ENCODE measurements around the gene RHD. TPM values are rescaled to one million over a fixed set of nuclear protein-coding genes. Genes with fewer than 3 reads are reported as not detected.
"Not testable (repeated sequence)": the region's sequence is repeated elsewhere in the genome, so short reads cannot be mapped to it uniquely, and the experiment has no call there.

The RHD gene
- polyA plus RNA-seq, 1 donor from 2014 or later = 0.19 TPM

DNA sequence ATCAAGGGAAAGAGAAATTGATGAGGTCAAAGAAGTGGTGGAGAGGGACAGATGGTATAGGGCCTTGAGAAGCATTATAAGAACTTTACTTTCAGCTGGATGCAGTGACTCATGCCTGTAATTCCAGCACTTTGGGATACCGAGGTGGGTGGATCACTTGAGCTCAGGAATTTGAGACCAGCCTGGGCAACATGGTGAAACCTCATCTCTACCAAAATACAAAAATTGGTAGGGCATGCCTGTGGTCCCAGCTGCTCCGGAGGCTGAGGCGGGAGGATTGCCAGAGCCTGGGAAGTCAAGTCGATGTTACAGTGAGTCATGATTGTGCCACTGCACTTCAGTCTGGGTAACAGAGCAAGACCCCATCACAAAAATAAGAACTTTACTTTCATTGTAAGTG, 71.6 kb downstream of the RHD start:
- H3K4me1 Mint-ChIP-seq = peaks cover 19 to 22% (median 19%) of the 10 kb centered on the region in 3 donors
- no peaks in the 10 kb centered on the region for H3K27me3 Mint-ChIP-seq
- no peak overlapping the region for H3K27ac Mint-ChIP-seq
- H3K36me3 Mint-ChIP-seq = peaks cover 6% of the 10 kb centered on the region
- H3K4me3 Mint-ChIP-seq = no peak overlapping the region
- no peaks in the 10 kb centered on the region for H3K9me3 Mint-ChIP-seq

DNA sequence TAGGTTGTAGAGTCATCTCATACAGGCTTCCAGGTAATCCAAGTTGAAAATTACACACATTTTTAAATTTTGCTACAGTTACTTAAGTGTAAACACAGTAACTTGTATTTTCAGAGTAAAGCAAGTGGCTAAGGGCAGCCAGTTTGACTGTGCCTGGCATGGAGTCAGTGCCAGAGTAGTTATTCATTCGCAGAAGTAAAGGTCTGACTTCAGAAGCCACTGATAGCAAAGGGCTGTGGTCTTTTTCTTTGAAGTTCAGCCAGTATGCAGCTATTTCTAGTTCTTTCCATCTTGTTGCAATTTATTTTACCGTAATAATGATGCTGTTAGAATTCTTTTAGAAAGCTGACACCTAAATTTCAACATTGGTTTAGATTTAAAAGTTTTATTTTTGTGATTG, 75.2 kb downstream of the RHD start:
- H3K9me3 Mint-ChIP-seq = no peaks in the 10 kb centered on the region
- H3K4me1 Mint-ChIP-seq = peaks cover 5 to 7% (median 5%) of the 10 kb centered on the region in 3 donors
- peaks cover 4% of the 10 kb centered on the region for H3K36me3 Mint-ChIP-seq
- no peaks in the 10 kb centered on the region for H3K27me3 Mint-ChIP-seq
- no peak overlapping the region for H3K27ac Mint-ChIP-seq
- H3K4me3 Mint-ChIP-seq = no peak overlapping the region

DNA sequence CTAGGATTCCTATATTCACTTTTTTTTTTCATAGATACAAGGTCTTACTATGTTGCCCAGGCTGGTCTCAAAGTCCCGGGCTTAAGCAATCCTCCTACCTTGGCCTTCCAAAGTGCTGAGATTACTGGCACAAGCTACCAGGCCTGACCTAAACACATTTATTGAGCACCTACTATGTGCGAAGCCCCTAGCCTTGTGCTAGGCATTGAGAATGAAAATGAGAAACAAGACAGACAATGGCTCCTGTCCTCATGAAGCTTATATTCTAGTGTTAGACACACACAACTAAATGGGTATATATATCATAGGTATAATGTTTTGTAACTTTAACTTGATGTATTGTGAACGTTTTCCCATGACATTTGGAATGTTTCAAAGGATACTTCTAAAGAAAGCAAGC, 77.3 kb downstream of the RHD start:
- Mint-ChIP-seq H3K4me1 (peaks cover 0 to 3% (median 0%) of the 10 kb centered on the region in 3 donors), H3K36me3 (peaks cover 4% of the 10 kb centered on the region), H3K27me3 (no peaks in the 10 kb centered on the region), H3K4me3 (no peak overlapping the region), H3K9me3 (no peaks in the 10 kb centered on the region), H3K27ac (no peak overlapping the region)

DNA sequence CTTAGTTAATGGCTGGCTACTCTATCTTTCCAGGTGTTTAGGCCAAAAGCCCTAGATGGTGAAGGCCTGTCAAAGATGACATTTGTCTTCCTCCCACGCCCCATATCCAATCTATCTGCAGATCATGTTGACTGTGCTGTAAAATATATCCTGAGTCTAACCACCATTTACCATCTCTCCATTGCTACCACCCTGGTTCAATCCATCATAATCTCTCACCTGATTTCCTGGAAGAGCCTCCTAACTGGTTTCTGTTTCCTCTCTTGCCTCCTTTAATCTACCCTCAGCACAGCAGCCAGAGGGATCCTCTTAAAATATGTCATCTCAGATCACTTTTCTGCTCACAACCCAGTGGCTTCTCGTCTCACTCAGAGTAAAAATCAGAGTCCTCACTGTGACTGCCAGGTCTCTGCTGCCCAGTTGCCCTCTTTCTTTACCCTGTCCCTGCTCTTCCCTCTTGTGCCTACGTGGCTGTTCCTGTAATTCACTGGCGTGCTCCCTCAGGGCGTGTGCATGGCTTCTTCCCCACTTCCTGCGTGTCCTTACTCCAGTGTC, 83.6 kb downstream of the RHD start:
- peak overlapping the region in 1 of 3 donors; percentile 71 for H3K27ac Mint-ChIP-seq
- H3K4me1 Mint-ChIP-seq = no peaks in the 10 kb centered on the region
- no peaks in the 10 kb centered on the region for H3K27me3 Mint-ChIP-seq
- no peak overlapping the region for H3K4me3 Mint-ChIP-seq
- H3K36me3 Mint-ChIP-seq = no peaks in the 10 kb centered on the region
- no peaks in the 10 kb centered on the region for H3K9me3 Mint-ChIP-seq

DNA sequence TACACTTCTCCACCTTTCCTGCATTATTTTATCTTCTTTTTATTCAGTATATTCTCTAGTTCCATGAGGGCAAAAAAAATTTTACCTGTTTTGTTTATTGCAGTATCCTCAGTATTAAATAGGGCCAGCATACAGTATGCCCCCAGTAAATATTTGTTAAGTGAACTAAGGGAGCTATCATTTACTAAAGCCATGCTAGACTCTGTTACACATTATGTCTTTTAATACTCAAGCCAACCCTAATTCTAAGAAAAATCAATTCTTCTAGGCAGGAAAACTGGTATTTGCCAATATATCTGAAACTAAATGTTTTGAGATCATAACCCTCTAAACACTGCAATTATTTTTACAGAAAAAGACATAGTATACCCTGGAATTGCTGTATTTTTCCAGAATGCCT, 84.1 kb downstream of the RHD start:
- H3K27me3 Mint-ChIP-seq = no peaks in the 10 kb centered on the region
- H3K4me1 Mint-ChIP-seq = no peaks in the 10 kb centered on the region
- H3K4me3 Mint-ChIP-seq = peak overlapping the region in 1 of 4 donors; percentile 68
- no peaks in the 10 kb centered on the region for H3K36me3 Mint-ChIP-seq
- no peaks in the 10 kb centered on the region for H3K9me3 Mint-ChIP-seq
- H3K27ac Mint-ChIP-seq = peak overlapping the region in 1 of 3 donors; percentile 41

DNA sequence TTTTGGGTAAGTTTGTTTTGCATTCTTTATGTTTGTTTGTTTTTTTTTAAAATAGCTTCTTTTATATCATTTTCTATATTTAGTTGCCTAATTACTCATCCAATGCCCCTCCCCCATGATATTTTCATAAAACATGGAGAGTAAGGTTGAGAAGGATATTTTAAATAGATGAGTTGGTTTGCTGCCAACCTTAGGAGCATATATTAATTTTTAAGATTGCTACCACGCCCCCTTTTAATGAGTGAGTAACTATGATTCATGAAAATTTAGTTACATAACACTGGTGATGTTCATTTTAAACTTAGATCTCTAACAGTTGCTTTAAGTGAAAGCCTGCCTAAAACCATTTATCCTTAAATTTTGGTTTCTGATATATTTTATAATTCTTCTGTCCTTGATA, 84.5 kb downstream of the RHD start:
- peak overlapping the region in 1 of 3 donors; percentile 90 for H3K27ac Mint-ChIP-seq
- no peaks in the 10 kb centered on the region for H3K27me3 Mint-ChIP-seq
- H3K4me1 Mint-ChIP-seq = no peaks in the 10 kb centered on the region
- H3K36me3 Mint-ChIP-seq = no peaks in the 10 kb centered on the region
- H3K9me3 Mint-ChIP-seq = no peaks in the 10 kb centered on the region
- H3K4me3 Mint-ChIP-seq = no peak overlapping the region

DNA sequence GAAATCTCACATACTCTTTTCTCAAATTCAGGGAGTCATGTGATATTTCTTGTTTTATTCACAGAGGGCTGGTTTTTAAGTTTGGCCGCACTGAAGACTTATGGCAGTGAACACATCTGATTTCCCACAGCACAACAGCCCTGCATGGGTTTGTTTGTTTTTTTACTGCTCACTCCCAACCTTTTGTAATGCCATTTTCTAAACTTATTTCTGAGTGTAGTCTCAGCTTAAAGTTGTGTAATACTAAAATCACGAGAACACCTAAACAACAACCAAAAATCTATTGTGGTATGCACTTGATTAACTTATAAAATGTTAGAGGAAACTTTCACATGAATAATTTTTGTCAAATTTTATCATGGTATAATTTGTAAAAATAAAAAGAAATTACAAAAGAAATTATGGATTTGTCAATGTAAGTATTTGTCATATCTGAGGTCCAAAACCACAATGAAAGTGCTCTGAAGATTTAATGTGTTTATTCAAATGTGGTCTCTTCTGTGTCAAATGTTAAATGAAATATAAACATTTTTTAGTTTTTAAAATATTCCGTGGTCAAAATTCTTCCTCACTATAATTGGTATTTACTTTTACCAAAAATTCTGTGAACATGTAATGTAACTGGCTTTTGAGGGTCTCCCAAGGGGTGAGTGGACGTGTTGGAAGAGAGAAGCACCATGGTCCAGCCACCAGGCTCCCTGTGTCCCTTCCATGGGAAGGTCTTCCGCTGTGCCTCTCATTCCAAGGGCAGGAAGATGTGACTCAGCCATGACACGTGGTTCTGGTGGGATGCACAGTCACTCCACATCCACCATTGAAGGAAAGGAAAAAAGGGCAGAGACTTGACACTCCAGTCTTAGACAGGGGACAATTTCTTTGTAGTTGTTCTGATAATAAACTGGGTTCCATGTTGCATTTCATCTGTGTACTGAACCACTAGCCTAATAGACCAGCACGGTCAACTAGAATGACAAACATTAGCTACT, 88.6 kb downstream of the RHD start:
- Mint-ChIP-seq H3K9me3 (no peaks in the 10 kb centered on the region), H3K36me3 (no peaks in the 10 kb centered on the region), H3K27me3 (no peaks in the 10 kb centered on the region), H3K27ac (no peak overlapping the region), H3K4me3 (no peak overlapping the region), H3K4me1 (no peaks in the 10 kb centered on the region)

DNA sequence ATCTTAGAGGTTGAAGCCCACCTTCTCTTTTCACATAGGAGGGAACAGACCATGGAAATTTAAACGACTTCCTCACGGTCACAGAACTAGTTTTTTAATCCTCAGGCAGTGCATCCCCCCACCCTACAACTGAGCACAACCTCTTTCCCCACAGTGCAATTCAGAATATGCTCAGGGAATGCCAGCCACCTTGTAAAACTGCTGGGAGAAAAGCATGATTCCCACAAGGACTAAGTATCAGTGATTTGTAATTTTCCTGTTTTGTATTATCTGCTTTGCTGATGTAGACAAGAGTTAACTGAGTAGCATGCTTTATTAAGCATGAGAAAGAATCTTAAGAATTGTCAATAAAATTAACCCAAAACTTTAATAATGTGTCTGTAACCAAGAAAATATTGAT, 89.6 kb downstream of the RHD start:
- Mint-ChIP-seq H3K4me3 (no peak overlapping the region), H3K9me3 (no peaks in the 10 kb centered on the region), H3K4me1 (no peaks in the 10 kb centered on the region), H3K27me3 (no peaks in the 10 kb centered on the region), H3K27ac (no peak overlapping the region), H3K36me3 (no peaks in the 10 kb centered on the region)

DNA sequence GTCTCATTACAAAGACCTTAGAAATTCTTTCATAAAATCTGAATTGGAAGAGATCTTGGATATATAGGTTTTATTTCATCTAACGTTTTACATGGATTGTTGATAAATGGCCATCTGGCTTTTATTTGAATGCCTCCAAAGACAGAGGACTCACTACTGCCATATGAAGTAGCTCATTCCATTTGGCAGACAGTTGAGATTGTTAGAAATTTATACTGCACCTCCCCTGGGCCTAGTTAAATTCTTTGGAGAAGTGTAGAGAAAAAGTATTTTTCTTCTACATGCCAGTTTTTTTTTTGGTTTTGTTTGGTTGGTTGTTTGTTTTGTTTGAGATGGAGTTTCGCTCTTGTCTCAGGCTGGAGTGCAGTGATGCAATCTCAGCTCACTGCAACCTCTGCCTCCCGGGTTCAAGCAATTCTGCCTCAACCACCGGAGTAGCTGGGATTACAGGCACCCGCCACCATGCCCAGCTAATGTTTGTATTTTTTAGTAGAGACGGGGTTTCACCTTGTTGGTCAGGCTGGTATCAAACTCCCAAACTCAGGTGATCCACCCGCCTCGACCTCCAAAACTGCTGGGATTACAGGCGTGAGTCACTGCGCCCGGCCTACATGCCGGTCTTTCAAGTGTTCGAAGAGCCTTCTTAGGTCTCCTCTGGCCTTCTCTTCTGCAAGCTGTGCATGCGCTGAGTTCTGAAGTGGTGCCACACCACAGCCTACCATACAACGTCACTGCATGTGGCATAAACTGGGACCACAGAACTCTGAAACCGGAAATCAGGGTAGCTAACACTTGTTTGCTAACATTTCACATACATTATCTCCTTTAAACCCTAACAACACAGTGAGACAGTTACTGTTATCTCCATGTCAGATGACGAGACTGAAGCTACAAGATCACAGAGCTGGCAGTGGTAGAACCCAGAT, 90.6 kb downstream of the RHD start:
- H3K9me3 Mint-ChIP-seq, H3K4me3 Mint-ChIP-seq, H3K27me3 Mint-ChIP-seq, H3K4me1 Mint-ChIP-seq, H3K36me3 Mint-ChIP-seq, H3K27ac Mint-ChIP-seq: not testable (repeated sequence)

DNA sequence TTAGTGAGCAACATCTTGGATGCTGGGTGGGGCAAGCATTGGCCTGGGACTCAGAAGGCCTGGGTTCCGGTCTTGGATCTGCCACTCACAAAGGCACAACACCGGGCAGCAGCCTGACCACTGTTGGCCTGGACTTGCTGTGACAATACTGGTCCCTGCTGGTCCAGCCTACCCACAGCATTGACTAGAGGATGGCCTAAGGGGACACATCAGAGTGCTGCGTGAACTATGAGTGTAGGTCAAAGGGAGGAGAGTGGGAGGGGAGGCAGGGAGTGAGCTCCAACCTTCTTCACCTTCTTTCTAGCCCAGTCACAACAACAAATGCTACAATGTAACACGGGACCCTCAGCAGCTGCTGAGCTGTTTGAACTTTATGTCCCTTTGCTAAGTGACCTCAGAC, 96.9 kb downstream of the RHD start:
- no peaks in the 10 kb centered on the region for H3K27me3 Mint-ChIP-seq
- no peak overlapping the region for H3K27ac Mint-ChIP-seq
- H3K4me1 Mint-ChIP-seq = no peaks in the 10 kb centered on the region
- H3K36me3 Mint-ChIP-seq = no peaks in the 10 kb centered on the region
- H3K9me3 Mint-ChIP-seq = no peaks in the 10 kb centered on the region
- no peak overlapping the region for H3K4me3 Mint-ChIP-seq

DNA sequence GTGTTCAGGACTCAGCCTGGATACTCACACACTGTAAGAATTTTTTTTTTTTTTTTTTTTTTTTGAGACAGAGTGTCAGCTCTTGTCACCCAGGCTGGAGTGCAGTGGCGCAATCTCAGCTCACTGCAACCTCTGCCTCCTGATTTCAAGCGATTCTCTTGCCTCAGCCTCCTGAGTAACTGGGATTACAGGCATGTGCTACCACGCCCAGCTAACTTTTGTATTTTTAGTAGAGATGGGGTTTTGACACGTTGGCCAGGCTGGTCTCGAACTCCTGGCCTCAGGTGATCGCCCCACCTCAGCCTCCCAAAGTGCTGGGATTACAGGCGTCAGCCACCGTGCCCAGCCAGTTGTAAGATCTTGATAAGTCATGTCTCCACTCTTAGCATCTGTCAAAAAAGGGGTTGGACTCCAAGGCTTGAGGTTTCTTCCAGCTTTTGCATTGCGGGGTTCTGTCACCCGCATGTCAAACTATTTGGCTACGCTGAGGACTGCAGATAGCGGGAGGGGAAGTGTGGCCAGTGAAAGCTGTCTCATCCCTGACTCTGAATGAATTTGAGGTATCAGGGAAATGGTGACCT, 97.5 kb downstream of the RHD start:
- H3K4me1 Mint-ChIP-seq, H3K27ac Mint-ChIP-seq, H3K9me3 Mint-ChIP-seq, H3K4me3 Mint-ChIP-seq, H3K36me3 Mint-ChIP-seq, H3K27me3 Mint-ChIP-seq: not testable (repeated sequence)

DNA sequence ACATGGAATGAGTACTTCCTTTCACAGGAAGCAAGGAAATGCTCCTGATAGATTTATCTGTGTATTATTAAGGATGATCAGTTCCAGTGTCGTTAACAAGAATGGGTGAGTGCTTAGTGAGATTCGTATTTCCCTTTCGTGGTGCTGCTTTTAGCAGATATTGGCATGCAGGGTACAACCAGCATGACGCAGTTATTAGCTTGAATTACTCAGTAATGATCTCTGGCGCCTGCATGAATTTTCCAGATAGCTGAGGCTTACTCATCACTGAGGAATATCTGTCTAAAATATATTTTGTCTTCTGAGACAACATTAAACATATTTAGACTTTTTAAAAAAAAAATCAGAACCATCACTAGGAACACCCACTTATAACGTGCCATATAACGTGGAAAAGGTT, 99.4 kb downstream of the RHD start:
- H3K4me3 Mint-ChIP-seq, H3K4me1 Mint-ChIP-seq, H3K9me3 Mint-ChIP-seq, H3K27ac Mint-ChIP-seq, H3K36me3 Mint-ChIP-seq, H3K27me3 Mint-ChIP-seq: not testable (repeated sequence)

DNA sequence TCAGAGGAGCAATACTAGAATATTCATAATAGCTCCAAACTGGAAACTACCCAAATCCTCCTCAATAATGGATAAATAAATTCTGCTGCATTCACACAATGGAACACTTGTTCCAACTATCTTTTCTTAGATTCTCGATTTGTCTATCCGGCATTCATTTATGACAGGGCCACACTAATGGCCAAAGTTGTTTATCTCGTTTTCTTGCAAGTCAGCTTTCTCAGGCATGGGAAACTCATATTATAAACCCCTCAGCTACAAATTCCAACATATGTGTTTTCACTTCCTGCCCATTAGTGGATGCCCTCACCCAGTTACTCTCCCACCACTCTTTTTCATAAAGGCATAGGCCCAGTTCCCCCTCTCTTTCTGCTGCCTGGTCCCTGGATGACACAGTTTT, 106.1 kb downstream of the RHD start:
- H3K27me3 Mint-ChIP-seq, H3K36me3 Mint-ChIP-seq, H3K27ac Mint-ChIP-seq, H3K9me3 Mint-ChIP-seq, H3K4me1 Mint-ChIP-seq, H3K4me3 Mint-ChIP-seq: not testable (repeated sequence)
